ENCODE measurements around the gene ATF7IP2. TPM values are rescaled to one million over a fixed set of nuclear protein-coding genes. Genes with fewer than 3 reads are reported as not detected.
"Not testable (repeated sequence)": the region's sequence is repeated elsewhere in the genome, so short reads cannot be mapped to it uniquely, and the experiment has no call there.

Gene ATF7IP2
- polyA plus RNA-seq, 3 donors: 18.9 to 23.7 (median 22.1) TPM

GRCh38 chr16:10493276-10493675 is 107.4 kb downstream of the ATF7IP2 start:
- DNase-seq (ENCODE audit: extremely low read depth in 1 of 11, low read depth in 9 of 11, low spot score in 4 of 11): no peak

- DNase-seq (ENCODE audit: extremely low read depth in 1 of 11, low read depth in 9 of 11, low spot score in 4 of 11): no peak
Measured at GRCh38 chr16:10494343-10495030, 108.6 kb downstream of the ATF7IP2 start.

GRCh38 chr16:10495031-10495345 is 109.1 kb downstream of the ATF7IP2 start:
- DNase-seq (ENCODE audit: extremely low read depth in 1 of 11, low read depth in 9 of 11, low spot score in 4 of 11): no peak

- DNase-seq (ENCODE audit: extremely low read depth in 1 of 11, low read depth in 9 of 11, low spot score in 4 of 11): no peak
Measured at GRCh38 chr16:10497132-10498101, 111.6 kb downstream of the ATF7IP2 start.

GRCh38 chr16:10500582-10500981 is 114.7 kb downstream of the ATF7IP2 start:
- no peak for DNase-seq (ENCODE audit: extremely low read depth in 1 of 11, low read depth in 9 of 11, low spot score in 4 of 11)

GRCh38 chr16:10501016-10501607 is 115.3 kb downstream of the ATF7IP2 start:
- no peak for DNase-seq (ENCODE audit: extremely low read depth in 1 of 11, low read depth in 9 of 11, low spot score in 4 of 11)

GRCh38 chr16:10502776-10503175 is 116.9 kb downstream of the ATF7IP2 start:
- DNase-seq (ENCODE audit: extremely low read depth in 1 of 11, low read depth in 9 of 11, low spot score in 4 of 11): no peak

DNA sequence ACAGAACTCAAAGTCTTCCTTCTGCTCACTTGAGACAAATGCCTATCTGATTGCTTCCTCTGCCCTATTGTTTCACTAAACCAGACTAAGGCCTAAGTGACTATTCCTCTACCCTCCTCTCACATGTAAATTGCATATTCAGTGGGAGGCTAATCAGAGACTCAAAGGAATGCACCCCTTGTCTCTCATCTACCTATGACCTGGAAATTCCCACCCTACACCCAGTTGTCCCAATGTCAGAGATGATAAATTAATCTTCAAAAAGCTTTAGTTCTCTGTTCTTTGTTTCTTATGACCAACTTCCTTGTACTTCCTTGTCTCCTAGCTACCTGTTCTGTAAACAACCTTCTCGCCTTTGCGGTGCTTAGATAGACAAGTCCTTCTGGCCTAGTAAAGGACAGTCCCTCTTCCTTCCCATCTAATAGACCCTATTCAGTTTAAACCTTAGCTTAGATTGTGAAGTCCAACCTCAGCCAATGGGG is 118.6 kb downstream of the ATF7IP2 start:
- DNase-seq (ENCODE audit: extremely low read depth in 1 of 11, low read depth in 9 of 11, low spot score in 4 of 11): no peak

- not testable (repeated sequence) for DNase-seq (ENCODE audit: extremely low read depth in 1 of 11, low read depth in 9 of 11, low spot score in 4 of 11)
Measured at GRCh38 chr16:10505286-10505685, 119.4 kb downstream of the ATF7IP2 start.

DNA sequence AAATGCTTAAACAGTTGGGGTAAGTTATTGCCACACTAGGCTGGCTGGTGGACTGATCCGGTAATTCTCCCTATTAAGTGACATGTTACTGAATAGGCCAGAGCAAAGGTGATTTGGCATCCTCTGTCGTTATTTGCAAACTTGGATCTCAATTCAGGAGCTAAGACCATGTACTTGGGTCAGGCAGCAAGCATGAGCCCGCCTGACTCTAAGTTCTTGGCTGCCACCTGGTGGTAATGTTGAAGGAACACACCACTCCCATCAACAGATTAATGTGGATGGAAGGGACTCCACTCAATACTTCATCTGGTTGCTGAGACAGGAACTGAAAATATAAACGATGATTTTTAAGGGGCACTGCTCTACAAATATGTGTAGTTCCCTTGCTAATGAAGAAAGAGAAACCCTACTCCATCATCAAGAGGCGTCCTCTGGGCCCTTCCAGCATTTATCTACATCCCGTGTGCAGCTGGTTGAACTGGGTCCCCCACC is 123.7 kb downstream of the ATF7IP2 start:
- DNase-seq (ENCODE audit: extremely low read depth in 1 of 11, low read depth in 9 of 11, low spot score in 4 of 11): peak; percentile 63 to 82 (median 72)

- DNase-seq (ENCODE audit: extremely low read depth in 1 of 11, low read depth in 9 of 11, low spot score in 4 of 11): no peak
Measured at GRCh38 chr16:10510279-10510678, 124.4 kb downstream of the ATF7IP2 start.

DNA sequence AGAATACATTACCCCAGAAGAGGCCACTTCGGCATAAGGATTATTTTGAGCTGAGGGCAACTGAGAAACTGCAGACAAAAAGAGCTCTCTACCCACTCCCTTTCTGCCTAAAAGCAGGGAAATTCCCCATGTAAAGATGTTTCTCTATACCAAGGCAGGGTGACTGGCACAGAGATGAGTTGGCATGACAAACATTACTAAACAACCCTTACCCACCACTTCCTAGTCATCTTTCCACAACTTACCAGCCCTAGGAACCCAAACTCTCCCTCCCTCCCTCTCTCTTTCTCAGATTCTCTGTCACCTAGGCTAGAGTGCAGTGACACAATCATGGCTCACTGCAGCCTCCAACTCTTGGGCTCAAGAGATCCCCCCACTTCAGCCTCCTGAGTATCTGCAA is 126.0 kb downstream of the ATF7IP2 start:
- DNase-seq (ENCODE audit: extremely low read depth in 1 of 11, low read depth in 9 of 11, low spot score in 4 of 11): no peak

GRCh38 chr16:10514369-10515055 is 128.7 kb downstream of the ATF7IP2 start:
- peak in 4 of 11 donors; percentile 33 to 60 (median 43) for DNase-seq (ENCODE audit: extremely low read depth in 1 of 11, low read depth in 9 of 11, low spot score in 4 of 11)

DNA sequence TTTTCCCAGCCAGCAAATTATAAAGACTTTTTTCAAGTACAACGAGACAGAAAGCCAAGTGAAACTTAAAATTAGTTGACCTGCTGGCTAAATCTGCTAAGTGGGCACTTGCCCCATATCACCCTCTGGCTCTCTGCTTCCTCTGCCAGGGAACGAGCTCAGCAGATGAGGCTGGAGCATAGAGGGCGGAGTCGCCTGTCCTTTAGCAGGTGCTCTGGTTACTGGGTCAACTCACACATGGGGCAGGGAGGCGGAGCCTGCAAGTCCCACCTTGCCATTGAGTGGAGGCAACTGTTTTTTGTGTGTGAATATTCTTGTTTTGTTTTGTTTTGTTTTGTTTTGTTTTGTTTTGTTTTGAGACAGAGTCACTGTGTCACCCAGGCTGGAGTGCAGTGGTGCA is 132.0 kb downstream of the ATF7IP2 start:
- no peak for DNase-seq (ENCODE audit: extremely low read depth in 1 of 11, low read depth in 9 of 11, low spot score in 4 of 11)

GRCh38 chr16:10518479-10519041 is 132.7 kb downstream of the ATF7IP2 start:
- DNase-seq (ENCODE audit: extremely low read depth in 1 of 11, low read depth in 9 of 11, low spot score in 4 of 11): no peak

GRCh38 chr16:10519297-10519696 is 133.4 kb downstream of the ATF7IP2 start:
- DNase-seq (ENCODE audit: extremely low read depth in 1 of 11, low read depth in 9 of 11, low spot score in 4 of 11): no peak

DNA sequence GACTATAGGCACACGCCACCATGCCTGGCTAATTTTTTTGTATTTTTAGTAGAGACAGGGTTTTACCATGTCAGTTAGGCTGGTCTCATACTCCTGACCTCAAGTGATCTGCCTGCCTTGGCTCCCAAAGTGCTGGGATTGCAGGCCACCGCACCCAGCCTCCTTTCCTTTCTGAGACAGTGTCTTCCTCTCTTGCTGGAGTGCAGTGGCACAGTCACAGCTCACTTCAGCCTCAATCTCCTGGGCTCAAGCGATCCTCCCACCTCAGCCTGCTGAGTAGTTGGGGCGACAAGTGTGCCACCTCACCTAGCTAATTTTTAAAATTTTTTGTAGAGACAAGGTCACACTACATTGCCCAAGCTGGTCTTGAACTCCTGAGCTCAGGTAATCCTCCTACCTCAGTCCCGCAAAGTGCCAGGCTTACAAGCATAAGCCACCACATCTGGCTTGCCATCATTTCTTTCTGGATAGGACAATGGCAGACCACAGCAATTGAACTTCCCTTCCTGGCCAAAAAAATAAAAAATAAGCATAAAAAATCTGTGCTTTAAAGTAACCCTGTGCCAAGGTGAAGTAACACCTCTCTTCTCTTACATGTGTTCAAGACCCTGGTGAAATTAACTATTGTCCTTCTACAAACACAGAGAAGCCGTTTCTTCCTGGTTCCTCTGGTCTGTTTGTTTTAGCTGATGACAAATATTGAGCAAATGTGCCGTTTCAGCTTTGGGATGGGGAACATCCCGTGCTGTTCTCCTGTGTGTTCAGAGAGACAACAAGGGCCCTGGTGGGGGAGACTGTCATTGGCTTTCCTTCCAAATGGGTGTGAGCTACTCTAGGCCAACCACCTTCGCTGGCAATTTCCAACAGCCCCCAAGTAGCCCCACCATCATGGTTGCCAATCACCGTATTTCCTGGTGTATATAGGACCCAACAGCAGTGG is 134.3 kb downstream of the ATF7IP2 start:
- no peak for DNase-seq (ENCODE audit: extremely low read depth in 1 of 11, low read depth in 9 of 11, low spot score in 4 of 11)
